IMR-90 (cell line): ENCODE results near the gene HSD17B4. TPM values are rescaled to one million over a fixed set of nuclear protein-coding genes. Genes with fewer than 3 reads are reported as not detected.

Source experiments
- ATAC-seq: fragments of 200-7000 bp; cut with Tn5 transposase; 2 replicates; pipeline ENCODE4 v1.9.1; 2020; ENCODE audit warnings: low read depth, mild to moderate bottlenecking, moderate library complexity
- BruUV-seq: library from RNA; stranded (reverse); fragments of 400-500 nt; replicated peaks from 2 replicates; lab custom pipeline; 2021; lab: Mats Ljungman, UMichigan
- CTCF ChIA-PET: fragments of 300-600 bp; formaldehyde crosslinking; extraction: SDS; loops from one replicate; lab custom pipeline; 2021; ENCODE audit warnings: antibody characterized with exemption; lab: Yijun Ruan, JAX
- POLR2A ChIA-PET: fragments of 300-600 bp; sonication (Branson Sonifier 250); formaldehyde crosslinking; loops from one replicate; lab custom pipeline; 2022; ENCODE audit warnings: antibody characterized with exemption; ENCODE audit not compliant: unreplicated experiment; lab: Charles Lee
- DNase-seq: peaks from one replicate; pipeline ENCODE4 v3.0.0; 2013
- H2AFZ ChIP-seq: replicated peaks from 2 replicates; pipeline ENCODE3; 2013; ENCODE audit warnings: low read length, mild to moderate bottlenecking; ENCODE audit not compliant: poor library complexity
- H2AK5ac ChIP-seq: 2 replicates; pipeline ENCODE4 v1.6.1; 2013; ENCODE audit warnings: low read depth, low read length, inconsistent platforms
- H2AK9ac ChIP-seq: replicated peaks from 2 replicates; pipeline ENCODE3; 2013; ENCODE audit warnings: mild to moderate bottlenecking, low read depth, low read length, moderate library complexity; ENCODE audit not compliant: poor library complexity
- H2BK120ac ChIP-seq: 2 replicates; pipeline ENCODE4 v1.6.1; 2013; ENCODE audit warnings: low read depth, low read length, inconsistent platforms
- H2BK15ac ChIP-seq: 3 replicates; pipeline ENCODE4 v1.6.1; 2013; ENCODE audit warnings: low read depth, low read length, inconsistent platforms
- H2BK20ac ChIP-seq: 2 replicates; pipeline ENCODE4 v1.6.1; 2013; ENCODE audit warnings: low read depth, mild to moderate bottlenecking, inconsistent platforms, low read length, moderate library complexity
- H2BK5ac ChIP-seq: 2 replicates; pipeline ENCODE4 v1.6.1; 2013; ENCODE audit warnings: mild to moderate bottlenecking, low read depth, low read length, inconsistent platforms; ENCODE audit not compliant: poor library complexity, severe bottlenecking
- H3K14ac ChIP-seq: replicated peaks from 2 replicates; pipeline ENCODE4 v1.6.1; 2013; ENCODE audit warnings: low read depth, low read length, inconsistent platforms
- H3K18ac ChIP-seq: 2 replicates; pipeline ENCODE4 v1.6.1; 2013; ENCODE audit warnings: low read depth, low read length, control low read depth
- H3K23ac ChIP-seq: 2 replicates; pipeline ENCODE4 v1.6.1; 2013; ENCODE audit warnings: low read depth, low read length, inconsistent platforms
- H3K27ac ChIP-seq: 2 replicates; pipeline ENCODE4 v1.5.1; 2013; ENCODE audit warnings: mild to moderate bottlenecking, control low read depth, low read length; ENCODE audit not compliant: insufficient read depth
- H3K27me3 ChIP-seq: 2 replicates; pipeline ENCODE4 v1.6.1; 2013; ENCODE audit warnings: low read length; ENCODE audit not compliant: control insufficient read depth, insufficient read depth
- H3K36me3 ChIP-seq: 2 replicates; pipeline ENCODE4 v1.6.1; 2013; ENCODE audit warnings: low read length, mixed read lengths; ENCODE audit not compliant: control insufficient read depth, insufficient read depth
- H3K4ac ChIP-seq: 2 replicates; pipeline ENCODE4 v1.6.1; 2013; ENCODE audit warnings: low read depth, low read length, inconsistent platforms
- H3K4me1 ChIP-seq: 2 replicates; pipeline ENCODE4 v1.6.1; 2013; ENCODE audit warnings: low read length, mixed read lengths; ENCODE audit not compliant: control insufficient read depth, insufficient read depth
- H3K4me2 ChIP-seq: 2 replicates; pipeline ENCODE4 v1.6.1; 2013; ENCODE audit warnings: low read depth, mild to moderate bottlenecking, control low read depth, low read length, moderate library complexity
- H3K4me3 ChIP-seq: 2 replicates; pipeline ENCODE4 v1.5.1; 2013; ENCODE audit warnings: low read depth, mild to moderate bottlenecking, control low read depth, low read length, moderate library complexity; ENCODE audit not compliant: insufficient read depth
- H3K56ac ChIP-seq: 2 replicates; pipeline ENCODE4 v1.6.1; 2013; ENCODE audit warnings: low read length, inconsistent platforms; ENCODE audit not compliant: insufficient read depth; ENCODE audit errors: extremely low read depth
- H3K79me1 ChIP-seq, 2 experiments: 2 replicates each; pipeline ENCODE4 v1.6.1; 2013; ENCODE audit warnings: low read length in 2 of 2, inconsistent platforms in 1 of 2, low read depth in 1 of 2
- H3K9ac ChIP-seq: 2 replicates; pipeline ENCODE4 v1.6.1; 2013; ENCODE audit warnings: low read depth, low read length, control low read depth
- H3K9me1 ChIP-seq: 2 replicates; pipeline ENCODE4 v1.6.1; 2013; ENCODE audit warnings: low read length, inconsistent platforms; ENCODE audit not compliant: insufficient read depth
- H3K9me3 ChIP-seq: 2 replicates; pipeline ENCODE4 v1.6.1; 2013; ENCODE audit warnings: low read length; ENCODE audit not compliant: control insufficient read depth, insufficient read depth
- H4K20me1 ChIP-seq: 2 replicates; pipeline ENCODE4 v1.6.1; 2013; ENCODE audit warnings: low read length, inconsistent platforms; ENCODE audit not compliant: insufficient read depth
- H4K5ac ChIP-seq: 2 replicates; pipeline ENCODE4 v1.6.1; 2013; ENCODE audit warnings: mild to moderate bottlenecking, low read depth, low read length, control low read depth
- H4K8ac ChIP-seq, 2 experiments: 2 replicates each; pipeline ENCODE4 v1.6.1; 2013; ENCODE audit warnings: low read depth in 2 of 2, low read length in 2 of 2, control low read depth in 1 of 2, inconsistent platforms in 1 of 2
- H4K91ac ChIP-seq: 2 replicates; pipeline ENCODE4 v1.6.1; 2013; ENCODE audit warnings: low read depth, low read length, inconsistent platforms; ENCODE audit not compliant: insufficient read depth
- BHLHE40 ChIP-seq: fragments of 150-350 bp; IDR thresholded peaks from 2 replicates; pipeline ENCODE4 v1.6.1; 2016; ENCODE audit warnings: mild to moderate bottlenecking, low read depth, low read length
- CEBPB ChIP-seq: IDR thresholded peaks from 2 replicates; pipeline ENCODE4 v1.6.1; 2012; ENCODE audit warnings: low read depth, low read length, improper control_type of control experiment
- CHD1 ChIP-seq: IDR thresholded peaks from 2 replicates; pipeline ENCODE4 v1.6.1; 2012; ENCODE audit warnings: low read depth, low read length, improper control_type of control experiment
- CTCF ChIP-seq: conservative IDR thresholded peaks from 2 replicates; pipeline ENCODE4 v1.5.1; 2012; ENCODE audit warnings: mild to moderate bottlenecking, low read depth, low read length, improper control_type of control experiment
- ELK1 ChIP-seq: fragments of 150-350 bp; IDR thresholded peaks from 2 replicates; pipeline ENCODE4 v1.6.1; 2016; ENCODE audit warnings: low read depth, mild to moderate bottlenecking, low read length, moderate library complexity, borderline replicate concordance
- FOS ChIP-seq: fragments of 150-350 bp; IDR thresholded peaks from 2 replicates; pipeline ENCODE4 v1.6.1; 2016; ENCODE audit warnings: low read depth, low read length
- MAFK ChIP-seq: IDR thresholded peaks from 2 replicates; pipeline ENCODE4 v1.6.1; 2012; ENCODE audit warnings: low read depth, low read length, improper control_type of control experiment
- MAZ ChIP-seq: IDR thresholded peaks from 2 replicates; pipeline ENCODE4 v1.6.1; 2012; ENCODE audit warnings: low read depth, mild to moderate bottlenecking, low read length, improper control_type of control experiment, moderate library complexity, borderline replicate concordance
- MXI1 ChIP-seq: IDR thresholded peaks from 2 replicates; pipeline ENCODE4 v1.6.1; 2012; ENCODE audit warnings: low read depth, mild to moderate bottlenecking, low read length, moderate library complexity, borderline replicate concordance
- NFE2L2 ChIP-seq: fragments of 150-350 bp; IDR thresholded peaks from 2 replicates; pipeline ENCODE4 v1.6.1; 2016; ENCODE audit warnings: low read depth, mild to moderate bottlenecking, low read length
- POLR2A ChIP-seq: IDR thresholded peaks from 2 replicates; pipeline ENCODE4 v1.6.1; 2012; ENCODE audit warnings: mild to moderate bottlenecking, low read depth, low read length
- RAD21 ChIP-seq: IDR thresholded peaks from 2 replicates; pipeline ENCODE4 v1.6.1; 2012; ENCODE audit warnings: low read length, improper control_type of control experiment
- RCOR1 ChIP-seq: IDR thresholded peaks from 2 replicates; pipeline ENCODE4 v1.6.1; 2012; ENCODE audit warnings: mild to moderate bottlenecking, low read length, improper control_type of control experiment; ENCODE audit not compliant: insufficient replicate concordance
- RFX5 ChIP-seq: IDR thresholded peaks from 2 replicates; pipeline ENCODE4 v1.8.0; 2012; ENCODE audit warnings: low read depth, mild to moderate bottlenecking, low read length, moderate library complexity
- SMC3 ChIP-seq: fragments of 150-350 bp; IDR thresholded peaks from 2 replicates; pipeline ENCODE4 v1.6.1; 2016; ENCODE audit warnings: low read depth, mild to moderate bottlenecking, antibody characterized with exemption, low read length, moderate library complexity
- USF2 ChIP-seq: fragments of 150-350 bp; IDR thresholded peaks from 2 replicates; pipeline ENCODE4 v1.6.1; 2017; ENCODE audit warnings: mild to moderate bottlenecking, antibody characterized with exemption, low read length, low read depth
- WGBS, 2 experiments: methylation state at CpG; one replicate each; pipeline versions ENCODE4 v1.1.5 to v1.1.7; 2013; ENCODE audit warnings: missing lambda C conversion rate in 2 of 2; ENCODE audit not compliant: insufficient read length in 1 of 2; ENCODE audit errors: extremely low coverage in 2 of 2; 5-methylcytosine and 5-hydroxymethylcytosine counted together
- dilution Hi-C: fragments of 300-500 bp; cut with HindIII; formaldehyde crosslinking; loops from one replicate; pipeline ENCODE4 v1.14.3; 2018; ENCODE audit warnings: low sequenced_read_pairs; ENCODE audit not compliant: unreplicated experiment
- in situ Hi-C: fragments of 300-500 bp; cut with MboI; formaldehyde crosslinking; loops from 3 replicates; pipeline ENCODE4 v1.14.3; 2019; ENCODE audit warnings: low sequenced_read_pairs, inconsistent platforms, mixed read lengths
- intact Hi-C: fragments of 100-400 bp; cut with micrococcal nuclease; formaldehyde crosslinking; loops from 2 replicates; pipeline ENCODE4 v1.10.0; 2022
- polyA plus RNA-seq, 3 experiments: library from polyadenylated mRNA; depleted of rRNA; stranded (reverse); fragments of >200 nt; gene quantifications; 2 replicates each; pipeline ENCODE4 v1.2.3, GENCODE V29; 2012; ENCODE audit warnings: low replicate concordance in 1 of 3
- total RNA-seq: library from RNA; depleted of rRNA; stranded (reverse); fragments of >200 nt; gene quantifications from 2 replicates; pipeline ENCODE4 v1.2.3, GENCODE V29; 2012

Gene HSD17B4
- total and polyA plus RNA-seq, 2 of the 4 experiments (the other 2 are of a cell fraction): 95.1 to 154 TPM

- BruUV-seq: no TSS peak
- WGBS, 2 experiments: no CpG with 5 or more reads among the region's 2 CpGs
Observed at GRCh38 chr5:119515192-119515591, 62.9 kb downstream of the HSD17B4 start.

More at GRCh38 chr5:119515192-119515591, 62.9 kb downstream of the HSD17B4 start:
- Histone ChIP-seq H2BK5ac (no peak overlapping the region), H4K91ac (no peak overlapping the region), H3K9me3 (no peaks in the 10 kb centered on the region), H2BK15ac (no peak overlapping the region), H2AK5ac (no peak overlapping the region), H3K4me3 (no peak overlapping the region), H4K5ac (no peak overlapping the region), H3K79me1 (no peaks in the 10 kb centered on the region), H3K27ac (no peak overlapping the region), H3K4ac (no peak overlapping the region), H2AFZ (no peak overlapping the region), H2BK20ac (no peak overlapping the region), H4K20me1 (no peaks in the 10 kb centered on the region), H3K9me1 (no peaks in the 10 kb centered on the region), H3K36me3 (peaks cover 8% of the 10 kb centered on the region; the same call in 1 of the 2 replicates), H3K56ac (no peak overlapping the region), H3K27me3 (no peaks in the 10 kb centered on the region), H3K18ac (no peak overlapping the region), H4K8ac (no peak overlapping the region), H3K4me1 (no peaks in the 10 kb centered on the region), H3K23ac (no peak overlapping the region), H3K9ac (no peak overlapping the region), H2BK120ac (no peak overlapping the region), H3K14ac (no peak overlapping the region), H2AK9ac (no peak overlapping the region), H3K4me2 (no peak overlapping the region)
- ChIA-PET POLR2A (no interaction called here), CTCF (no interaction called here)
- DNase-seq (peak; percentile 45), ATAC-seq (peak; percentile 81)
- TF ChIP-seq RFX5: no peak
- TF ChIP-seq USF2: no peak
- TF ChIP-seq RAD21: no peak
- TF ChIP-seq FOS: no peak
- no peak for TF ChIP-seq ELK1
- TF ChIP-seq MAFK: no peak
- no peak for TF ChIP-seq SMC3
- TF ChIP-seq NFE2L2: no peak
- no peak for TF ChIP-seq MXI1
- no peak for TF ChIP-seq RCOR1
- no peak for TF ChIP-seq POLR2A
- no peak for TF ChIP-seq BHLHE40
- TF ChIP-seq CEBPB: no peak
- TF ChIP-seq CTCF: no peak
- TF ChIP-seq MAZ: no peak
- TF ChIP-seq CHD1: no peak
- dilution Hi-C loops (no loop called here), intact Hi-C loops (no loop called here), in situ Hi-C loops (no loop called here)
